Measurements from ENCODE around the gene CUL1.

CUL1 gene

DNA sequence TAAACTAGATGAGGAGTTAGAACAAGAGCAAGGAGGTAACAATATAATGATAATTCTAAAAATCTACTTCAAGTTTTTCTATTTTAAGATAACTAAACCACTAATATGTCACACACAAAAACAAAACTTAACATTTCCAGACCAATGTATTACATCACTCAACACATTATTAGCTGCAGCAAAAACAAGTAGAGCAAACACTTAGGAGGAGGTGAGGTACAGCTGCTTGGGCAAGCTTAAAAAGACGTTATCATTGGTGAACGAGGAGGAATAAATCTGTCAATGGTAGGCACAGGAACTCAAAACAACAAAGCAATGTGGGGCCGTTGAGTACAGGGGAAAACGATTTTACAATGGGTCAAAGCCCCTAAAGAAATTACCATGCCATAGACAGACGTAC, 126.6 kb downstream of the CUL1 start:
- DNase-seq (ENCODE audit: low read depth): no peak
- no peak overlapping the region for H3K4me3 ChIP-seq (ENCODE audit: control insufficient read depth, low read depth, low read length)

DNA sequence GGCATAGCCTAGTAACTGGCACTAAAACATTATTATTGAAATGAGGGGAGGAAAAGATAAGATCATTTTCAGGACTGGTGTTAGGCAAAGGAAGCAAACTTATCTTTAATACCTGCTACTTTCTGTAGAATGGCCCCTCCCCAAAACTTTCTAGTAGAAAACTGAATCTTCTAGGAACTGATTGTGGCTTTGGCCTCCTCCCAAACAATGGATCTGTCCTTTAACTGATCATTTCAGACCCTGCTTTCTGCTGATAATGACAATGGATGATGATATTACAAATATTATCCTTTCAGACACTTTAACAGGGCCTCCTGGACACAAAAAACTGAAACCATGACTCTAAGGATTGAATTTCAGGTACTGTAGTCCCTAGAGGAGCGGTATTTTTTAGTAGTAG, 130.3 kb downstream of the CUL1 start:
- no peak for DNase-seq (ENCODE audit: low read depth)
- TF ChIP-seq, protein P1, sequence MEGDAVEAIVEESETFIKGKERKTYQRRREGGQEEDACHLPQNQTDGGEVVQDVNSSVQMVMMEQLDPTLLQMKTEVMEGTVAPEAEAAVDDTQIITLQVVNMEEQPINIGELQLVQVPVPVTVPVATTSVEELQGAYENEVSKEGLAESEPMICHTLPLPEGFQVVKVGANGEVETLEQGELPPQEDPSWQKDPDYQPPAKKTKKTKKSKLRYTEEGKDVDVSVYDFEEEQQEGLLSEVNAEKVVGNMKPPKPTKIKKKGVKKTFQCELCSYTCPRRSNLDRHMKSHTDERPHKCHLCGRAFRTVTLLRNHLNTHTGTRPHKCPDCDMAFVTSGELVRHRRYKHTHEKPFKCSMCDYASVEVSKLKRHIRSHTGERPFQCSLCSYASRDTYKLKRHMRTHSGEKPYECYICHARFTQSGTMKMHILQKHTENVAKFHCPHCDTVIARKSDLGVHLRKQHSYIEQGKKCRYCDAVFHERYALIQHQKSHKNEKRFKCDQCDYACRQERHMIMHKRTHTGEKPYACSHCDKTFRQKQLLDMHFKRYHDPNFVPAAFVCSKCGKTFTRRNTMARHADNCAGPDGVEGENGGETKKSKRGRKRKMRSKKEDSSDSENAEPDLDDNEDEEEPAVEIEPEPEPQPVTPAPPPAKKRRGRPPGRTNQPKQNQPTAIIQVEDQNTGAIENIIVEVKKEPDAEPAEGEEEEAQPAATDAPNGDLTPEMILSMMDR (conservative IDR thresholded peaks at IDR 0.05; ENCODE audit: control insufficient read depth, insufficient read depth, low read depth, low read length): no peak
- no peak overlapping the region for H3K4me3 ChIP-seq (ENCODE audit: control insufficient read depth, low read depth, low read length)

More for the DNA sequence above, 126.6 kb downstream of the CUL1 start:
- TF ChIP-seq, protein P1 (conservative IDR thresholded peaks at IDR 0.05; ENCODE audit: control insufficient read depth, insufficient read depth, low read depth, low read length): no peak

DNA sequence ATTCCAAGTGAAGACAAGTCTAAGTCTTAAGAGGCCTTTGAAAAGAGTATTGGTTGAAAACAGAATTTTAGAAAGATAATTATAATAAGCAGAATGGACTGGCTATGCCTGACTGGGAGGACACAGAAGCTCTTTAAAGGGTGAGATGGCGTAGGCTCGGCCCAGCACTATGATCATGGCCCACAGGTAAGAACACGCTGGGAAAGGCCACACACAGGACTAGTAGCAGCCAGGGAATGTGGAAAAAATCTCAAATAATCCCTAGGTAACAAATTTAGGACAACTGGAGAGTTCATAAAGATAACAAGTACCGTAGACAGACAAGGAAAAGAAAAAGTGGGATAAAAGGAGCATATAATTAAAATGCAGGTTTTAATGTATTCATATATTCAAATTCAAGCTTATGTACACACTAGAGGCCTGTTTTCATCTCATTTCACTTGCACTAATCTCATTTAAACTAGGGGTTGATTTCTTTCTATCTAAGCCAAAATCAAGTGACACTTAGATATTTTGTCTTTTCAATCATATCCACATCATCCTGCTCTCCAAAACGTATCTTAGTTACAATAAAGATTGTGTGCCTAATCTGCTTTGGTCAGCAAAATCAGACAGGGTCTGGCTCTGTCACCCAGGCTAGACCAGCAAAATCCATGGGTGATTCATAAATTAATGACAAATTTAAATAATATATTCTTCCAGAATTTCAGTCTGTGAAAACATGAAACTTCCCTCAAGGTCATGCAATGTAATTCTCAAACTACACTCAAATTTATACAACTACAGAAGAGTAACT, 132.4 kb downstream of the CUL1 start:
- H3K4me3 ChIP-seq (ENCODE audit: control insufficient read depth, low read depth, low read length): no peak overlapping the region
- TF ChIP-seq, protein P1 (conservative IDR thresholded peaks at IDR 0.05; ENCODE audit: control insufficient read depth, insufficient read depth, low read depth, low read length): no peak
- no peak for DNase-seq (ENCODE audit: low read depth)

DNA sequence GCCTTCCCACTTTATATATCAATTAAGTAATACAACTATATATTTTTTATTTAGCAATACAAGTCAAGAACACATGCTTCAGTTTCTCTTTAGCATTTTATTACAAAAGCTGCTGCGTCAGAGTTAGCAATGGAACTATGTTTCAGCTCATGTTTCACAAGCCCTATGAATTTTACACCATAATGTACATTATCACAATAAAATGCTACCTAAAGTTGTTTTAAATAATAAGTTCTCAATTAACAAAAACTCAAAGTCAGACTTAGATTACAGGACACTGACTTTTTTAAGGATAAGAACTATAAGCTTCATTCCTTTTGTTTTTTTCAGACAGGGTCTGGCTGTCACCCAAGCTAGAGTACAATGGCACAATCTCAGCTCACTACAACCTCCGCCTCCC, 133.1 kb downstream of the CUL1 start:
- H3K4me3 ChIP-seq (ENCODE audit: control insufficient read depth, low read depth, low read length): no peak overlapping the region
- TF ChIP-seq, protein P1 (conservative IDR thresholded peaks at IDR 0.05; ENCODE audit: control insufficient read depth, insufficient read depth, low read depth, low read length): no peak
- DNase-seq (ENCODE audit: low read depth): no peak

DNA sequence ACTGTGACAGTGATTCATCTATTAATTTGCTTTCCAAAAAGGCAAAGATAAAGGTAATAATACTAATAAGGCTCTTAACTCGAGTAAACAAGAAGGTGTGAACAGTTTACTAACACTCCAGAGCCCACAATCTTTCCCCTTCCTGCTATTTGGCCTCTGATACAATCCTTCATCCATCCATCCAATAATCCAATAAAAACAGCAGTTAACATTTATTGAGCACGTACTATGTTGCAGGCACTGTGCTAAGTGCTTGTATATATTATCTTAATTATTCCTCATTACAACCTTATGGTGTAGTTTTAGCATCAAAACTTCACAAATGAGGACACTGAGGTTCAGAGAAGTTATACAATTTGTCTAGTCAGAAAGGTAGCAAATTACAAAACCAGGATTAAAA, 135.9 kb downstream of the CUL1 start:
- no peak overlapping the region for H3K4me3 ChIP-seq (ENCODE audit: control insufficient read depth, low read depth, low read length)
- TF ChIP-seq, protein P1 (conservative IDR thresholded peaks at IDR 0.05; ENCODE audit: control insufficient read depth, insufficient read depth, low read depth, low read length): no peak
- no peak for DNase-seq (ENCODE audit: low read depth)

DNA sequence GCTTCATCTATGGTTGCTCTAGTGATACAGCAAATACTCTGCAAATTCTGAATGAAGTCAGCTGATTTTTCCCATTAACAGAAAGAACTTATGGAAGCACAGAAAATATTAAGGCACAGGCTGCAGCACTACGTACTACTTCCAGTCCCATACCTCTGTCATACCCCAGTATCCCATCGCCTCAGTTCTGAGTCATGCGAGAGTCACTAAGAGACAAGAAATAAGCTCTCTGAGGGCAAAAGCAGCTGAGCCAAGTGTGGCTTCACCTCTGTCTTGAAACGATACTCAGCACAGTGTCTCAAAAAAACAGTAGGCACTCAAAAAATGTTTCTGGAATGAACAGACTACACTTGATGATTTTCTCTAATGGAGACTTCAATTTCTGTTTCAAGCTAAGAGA, 137.2 kb downstream of the CUL1 start:
- peak; percentile 28 for DNase-seq (ENCODE audit: low read depth)
- H3K4me3 ChIP-seq (ENCODE audit: control insufficient read depth, low read depth, low read length): no peak overlapping the region
- TF ChIP-seq, protein P1 (conservative IDR thresholded peaks at IDR 0.05; ENCODE audit: control insufficient read depth, insufficient read depth, low read depth, low read length): no peak
